ENCODE results near the gene ASB1.

DNA sequence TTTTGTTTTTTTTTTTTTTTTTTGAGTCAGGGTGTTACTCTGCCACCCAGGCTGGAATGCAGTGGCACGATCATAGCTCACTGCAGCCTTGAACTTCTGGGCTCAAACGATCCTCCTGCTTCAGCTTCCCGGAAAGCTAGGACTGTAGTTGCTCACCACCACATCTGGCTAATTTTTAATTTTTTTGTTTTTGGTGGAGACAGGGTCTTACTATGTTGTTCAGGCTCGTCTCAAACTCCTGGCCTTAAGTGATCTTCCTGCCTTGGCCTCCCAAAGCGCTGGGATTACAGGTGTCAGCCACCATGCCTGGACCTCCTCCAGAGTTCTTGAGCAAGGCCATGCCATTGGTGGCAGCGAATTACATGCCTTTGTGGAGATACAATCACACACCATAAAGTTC is 35.2 kb downstream of the ASB1 start:
- TF ChIP-seq, protein P1, sequence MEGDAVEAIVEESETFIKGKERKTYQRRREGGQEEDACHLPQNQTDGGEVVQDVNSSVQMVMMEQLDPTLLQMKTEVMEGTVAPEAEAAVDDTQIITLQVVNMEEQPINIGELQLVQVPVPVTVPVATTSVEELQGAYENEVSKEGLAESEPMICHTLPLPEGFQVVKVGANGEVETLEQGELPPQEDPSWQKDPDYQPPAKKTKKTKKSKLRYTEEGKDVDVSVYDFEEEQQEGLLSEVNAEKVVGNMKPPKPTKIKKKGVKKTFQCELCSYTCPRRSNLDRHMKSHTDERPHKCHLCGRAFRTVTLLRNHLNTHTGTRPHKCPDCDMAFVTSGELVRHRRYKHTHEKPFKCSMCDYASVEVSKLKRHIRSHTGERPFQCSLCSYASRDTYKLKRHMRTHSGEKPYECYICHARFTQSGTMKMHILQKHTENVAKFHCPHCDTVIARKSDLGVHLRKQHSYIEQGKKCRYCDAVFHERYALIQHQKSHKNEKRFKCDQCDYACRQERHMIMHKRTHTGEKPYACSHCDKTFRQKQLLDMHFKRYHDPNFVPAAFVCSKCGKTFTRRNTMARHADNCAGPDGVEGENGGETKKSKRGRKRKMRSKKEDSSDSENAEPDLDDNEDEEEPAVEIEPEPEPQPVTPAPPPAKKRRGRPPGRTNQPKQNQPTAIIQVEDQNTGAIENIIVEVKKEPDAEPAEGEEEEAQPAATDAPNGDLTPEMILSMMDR (IDR thresholded peaks at IDR 0.05), result no peak
- no peak for TF ChIP-seq POLR2AphosphoS5 (IDR thresholded peaks at IDR 0.05)
